ENCODE results near the gene NPPA.
A peak's percentile ranks its signal among the peaks of the same experiment; 100 is the strongest.

NPPA gene

DNA sequence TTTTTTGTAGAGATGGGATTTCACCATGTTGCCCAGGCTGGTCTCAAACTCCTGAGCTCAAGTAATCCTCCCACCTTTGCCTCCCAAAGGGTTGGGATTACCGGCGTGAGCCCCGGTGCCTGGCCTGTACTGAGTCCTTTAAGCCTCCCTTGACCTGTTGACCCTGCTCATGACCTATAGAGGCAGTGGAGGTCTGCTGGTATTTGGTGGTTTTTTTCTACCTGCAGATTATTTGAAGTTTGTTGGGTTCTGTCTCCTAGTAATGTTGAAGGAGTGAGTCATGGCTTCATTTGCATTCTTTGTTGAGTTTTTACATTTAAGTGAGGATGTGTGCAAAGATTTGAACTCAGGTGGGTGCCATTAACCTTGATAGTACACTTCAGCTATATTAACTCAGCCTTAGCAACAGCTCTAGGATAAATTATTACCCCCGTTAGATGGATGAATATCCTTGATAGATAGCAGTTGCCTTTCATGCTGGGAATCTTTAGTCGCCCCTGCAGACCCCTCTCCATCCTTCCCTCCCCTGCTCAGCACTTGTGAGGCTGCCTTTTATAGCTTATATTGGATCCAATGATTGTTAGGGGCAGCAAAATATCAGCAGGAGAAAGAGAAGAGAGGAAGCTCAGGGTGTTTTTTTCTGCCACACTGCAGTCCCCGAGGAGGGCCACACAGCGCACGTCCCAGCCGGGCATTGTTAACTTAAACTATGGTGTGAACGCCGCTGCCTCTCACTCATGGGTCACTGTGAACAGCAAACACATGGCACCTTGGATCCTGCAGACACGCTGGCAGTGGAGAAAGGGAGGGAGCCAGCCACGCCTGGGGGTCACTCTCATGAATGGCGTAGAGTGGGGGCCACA lies 26.0 kb upstream of the NPPA start:
- no peak for DNase-seq

DNA sequence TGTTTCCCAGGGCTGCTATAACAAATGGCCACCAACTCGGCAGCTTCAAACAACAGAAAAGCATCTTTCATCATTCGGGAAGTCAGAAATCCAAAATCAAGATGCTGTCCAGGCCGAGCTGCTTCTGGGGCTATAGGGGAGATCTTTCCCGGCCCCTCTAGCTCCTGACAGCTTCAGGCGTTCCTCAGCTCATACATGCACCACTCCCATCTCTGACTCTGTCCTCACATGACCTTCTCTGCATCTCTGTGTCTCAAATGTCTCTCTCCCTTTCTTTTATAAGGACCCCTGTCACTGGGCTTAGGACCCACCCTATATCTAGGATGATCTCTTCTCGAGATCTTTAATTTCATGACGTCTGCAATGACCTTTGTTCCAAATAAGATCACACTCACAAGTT lies 25.0 kb upstream of the NPPA start:
- no peak for DNase-seq

- DNase-seq = no peak
These were observed 22.1 kb upstream of the NPPA start for GRCh38 chr1:11869650-11870207.

DNA sequence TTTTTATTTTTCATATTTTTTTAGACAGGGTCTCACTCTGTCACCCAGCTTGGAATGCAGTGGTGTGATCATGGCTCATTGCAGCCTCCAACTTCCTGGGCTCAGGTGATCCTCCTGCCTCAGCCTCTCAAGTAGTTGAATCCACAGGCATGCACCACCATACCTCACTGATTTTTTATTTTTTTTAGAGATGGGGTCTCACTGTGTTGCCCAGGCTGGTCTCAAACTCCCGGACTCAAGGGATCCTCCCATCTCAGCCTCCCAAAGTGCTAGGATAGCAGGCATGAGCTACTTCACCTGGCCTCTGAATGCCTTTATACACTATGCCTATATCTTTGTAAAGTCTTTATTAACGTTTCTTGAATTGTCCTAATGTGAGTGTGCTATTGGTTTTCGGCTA lies 21.5 kb upstream of the NPPA start:
- no peak for DNase-seq

GRCh38 chr1:11868331-11868980 lies 20.9 kb upstream of the NPPA start:
- no peak for DNase-seq

- no peak for DNase-seq
These were observed 15.3 kb upstream of the NPPA start for GRCh38 chr1:11862890-11863289.

- DNase-seq = no peak
These were observed 13.0 kb upstream of the NPPA start for GRCh38 chr1:11860587-11860986.

DNA sequence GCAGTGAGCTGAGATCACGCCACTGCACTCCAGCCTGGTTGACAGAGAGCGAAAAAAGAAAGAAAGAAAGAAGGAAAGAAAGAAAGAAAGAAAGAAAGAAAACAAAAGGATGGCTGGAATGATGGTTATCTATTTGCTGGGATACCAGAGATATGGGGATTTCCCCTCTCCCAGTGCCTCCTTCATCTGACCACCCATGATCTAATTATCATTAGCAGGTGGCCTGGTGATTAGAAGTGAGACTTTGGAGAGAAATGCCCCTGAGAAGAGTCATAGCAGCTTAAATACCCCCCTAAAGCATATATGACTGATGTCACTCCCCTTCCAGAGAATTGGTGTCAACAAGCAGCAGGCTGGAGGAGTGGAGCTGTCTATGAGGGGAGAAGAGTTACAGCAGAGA lies 12.5 kb upstream of the NPPA start:
- no peak for DNase-seq

- DNase-seq = peak; percentile 24
These were observed 11.6 kb upstream of the NPPA start for GRCh38 chr1:11858968-11859871.

DNA sequence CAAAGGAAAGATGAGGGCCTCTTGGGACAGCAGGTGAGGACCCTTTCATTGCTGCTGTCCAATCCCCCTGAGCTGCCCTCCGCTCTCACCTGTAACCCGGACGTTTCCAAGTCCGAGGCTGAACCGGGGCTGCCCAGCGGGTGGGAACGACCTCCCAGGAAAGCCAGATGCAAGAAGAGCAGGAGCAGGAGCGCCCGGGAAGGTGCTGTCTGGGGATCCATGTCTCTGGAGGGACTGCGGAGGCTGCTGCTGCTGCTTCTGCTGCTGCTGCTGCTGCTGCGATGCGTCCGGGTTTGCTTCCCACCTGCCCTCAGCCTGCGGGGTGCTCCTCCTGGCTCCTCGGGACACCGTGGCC lies 11.0 kb upstream of the NPPA start, which contains the start of gene NPPB:
TSS of gene NPPB (minus strand) at position 333 of the 355 bp plus-strand sequence. CDS start at position 221, 112 bp downstream.
- DNase-seq = no peak

GRCh38 chr1:11858158-11858557 lies 10.6 kb upstream of the NPPA start:
- no peak for DNase-seq

- DNase-seq = no peak
These were observed 9.7 kb upstream of the NPPA start for GRCh38 chr1:11857164-11857851.

DNA sequence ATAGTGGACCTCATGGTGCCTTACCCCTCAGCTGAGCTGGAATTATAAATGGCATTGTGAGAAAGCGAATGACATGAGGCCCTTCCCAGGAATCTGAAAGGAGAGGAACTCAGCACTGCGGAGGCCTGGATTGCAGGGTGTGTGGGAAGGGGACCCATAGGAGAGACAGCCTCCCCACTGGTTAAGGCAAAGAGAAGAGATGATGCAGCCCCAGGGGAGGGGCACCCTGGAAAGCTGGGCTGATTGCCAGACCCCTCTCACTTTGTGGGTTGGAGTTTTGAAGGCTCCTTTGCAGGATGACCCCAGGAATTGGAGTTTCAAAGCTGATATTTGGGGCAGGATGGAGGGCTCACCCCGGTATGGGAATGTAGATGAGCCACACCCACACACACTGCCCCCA lies 9.1 kb upstream of the NPPA start:
- DNase-seq = no peak

GRCh38 chr1:11855430-11855829 lies 7.8 kb upstream of the NPPA start:
- no peak for DNase-seq

GRCh38 chr1:11854519-11854918 lies 6.9 kb upstream of the NPPA start:
- no peak for DNase-seq

GRCh38 chr1:11851180-11851579 lies 3.6 kb upstream of the NPPA start:
- no peak for DNase-seq

GRCh38 chr1:11850156-11850555 lies 2.6 kb upstream of the NPPA start:
- DNase-seq = no peak

DNA sequence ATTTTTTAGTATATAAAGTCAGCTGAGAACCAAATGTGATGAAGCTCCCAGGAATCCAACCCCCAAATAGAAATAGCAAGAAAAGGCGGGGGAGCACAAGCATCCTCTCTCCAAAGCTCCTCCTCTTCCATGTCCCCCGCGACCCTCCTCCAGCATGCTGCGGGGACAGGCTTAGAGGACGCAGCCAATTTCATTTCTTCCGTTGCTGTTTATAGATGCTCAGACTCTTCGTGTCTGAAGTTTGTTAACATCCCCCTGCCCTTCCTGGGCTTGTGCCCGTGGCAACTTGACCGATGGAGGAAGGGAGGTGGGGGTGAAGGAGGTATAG lies 754 bp upstream of the NPPA start:
- DNase-seq = no peak

DNA sequence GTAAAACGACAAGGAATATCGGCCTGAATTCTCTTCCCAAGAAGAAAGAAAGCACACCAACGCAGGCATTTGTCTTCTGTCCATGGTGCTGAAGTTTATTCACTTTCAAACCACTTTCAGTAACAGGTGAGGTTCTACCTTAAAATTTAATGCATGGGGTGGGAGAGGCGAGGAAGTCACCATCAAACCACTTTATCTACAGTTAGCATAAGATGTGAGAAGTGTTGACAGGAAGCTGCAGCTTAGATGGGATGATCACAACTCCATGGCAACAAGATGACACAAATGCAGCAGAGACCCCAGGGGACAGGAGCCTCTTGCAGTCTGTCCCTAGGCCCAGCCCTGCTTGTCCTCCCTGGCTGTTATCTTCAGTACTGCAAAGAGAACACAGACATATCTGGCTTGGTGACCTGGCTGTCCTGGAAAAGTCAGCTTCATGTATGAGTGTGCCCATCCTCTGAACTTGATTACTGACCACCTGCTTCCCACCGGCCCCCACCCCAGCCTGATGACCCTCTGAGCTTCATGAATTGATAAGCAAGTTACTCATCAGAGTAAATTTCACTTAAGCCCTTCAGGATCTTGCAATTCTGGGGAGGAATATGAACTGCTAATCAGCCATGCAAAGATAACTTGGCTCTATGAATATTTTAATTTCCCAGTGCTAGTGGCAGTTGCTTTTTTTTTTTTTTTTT lies 1.8 kb downstream of the NPPA start:
- no peak for DNase-seq

DNA sequence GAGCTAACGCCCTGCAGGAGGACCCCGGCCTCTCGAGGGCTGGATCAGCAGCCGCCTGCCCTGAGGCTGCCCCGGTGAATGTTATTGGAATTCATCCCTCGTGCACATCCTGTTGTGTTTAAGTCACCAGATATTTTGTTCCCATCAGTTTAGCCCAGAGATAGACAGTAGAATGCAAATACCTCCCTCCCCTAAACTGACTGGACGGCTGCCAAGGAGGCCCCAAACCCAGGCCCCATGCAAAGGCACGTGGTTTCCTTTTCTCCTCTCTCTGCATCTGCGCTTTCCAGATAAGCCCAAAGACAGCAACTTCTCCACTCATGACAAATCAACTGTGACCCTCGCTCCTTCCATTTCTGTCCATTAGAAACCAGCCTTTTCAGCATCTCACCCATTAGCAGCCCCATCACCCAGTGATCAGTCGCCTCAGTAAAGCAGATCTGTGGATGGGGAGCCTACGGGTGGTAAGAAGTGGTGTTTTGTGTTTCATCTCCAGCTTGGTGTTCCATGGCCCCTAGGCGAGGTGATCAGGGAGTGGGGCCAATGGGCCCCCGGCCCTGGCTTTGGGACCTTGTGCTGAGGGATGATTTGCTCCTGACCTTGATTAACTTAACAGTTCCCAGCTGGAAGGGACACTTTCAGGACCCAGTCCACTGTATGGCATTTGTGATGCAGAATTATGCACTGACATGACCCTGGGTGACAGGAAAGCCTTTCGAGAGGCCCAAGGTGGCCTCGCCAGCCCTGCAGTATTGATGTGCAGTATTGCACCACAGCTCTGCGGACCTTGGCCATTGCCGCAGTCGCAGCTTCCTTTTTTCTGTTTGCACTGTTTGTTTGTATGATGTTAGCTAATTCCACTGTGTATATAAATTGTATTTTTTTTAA lies 5.2 kb downstream of the NPPA start:
- DNase-seq = no peak
